KMS-11 (cell line): ENCODE measurements around the gene SLC6A9.

Experiments
- H2AFZ ChIP-seq: fragments of 200-600 bp; sonication (generic); 2 replicates; pipeline ENCODE4 v1.6.1; 2016; ENCODE audit warnings: antibody characterized with exemption, mixed run types, low read depth
- H3K27ac ChIP-seq: fragments of 200-600 bp; sonication (generic); 2 replicates; pipeline ENCODE4 v1.6.1; 2016; ENCODE audit warnings: mild to moderate bottlenecking, mixed run types
- H3K27me3 ChIP-seq: fragments of 200-600 bp; sonication (generic); 2 replicates; pipeline ENCODE4 v1.6.1; 2017; ENCODE audit warnings: mild to moderate bottlenecking, low read depth, mixed run types, moderate library complexity; ENCODE audit not compliant: insufficient read depth
- H3K36me3 ChIP-seq: fragments of 200-600 bp; sonication (generic); 2 replicates; pipeline ENCODE4 v1.6.1; 2017; ENCODE audit warnings: mild to moderate bottlenecking, mixed run types; ENCODE audit not compliant: insufficient read depth
- H3K4me1 ChIP-seq: fragments of 200-600 bp; sonication (generic); 2 replicates; pipeline ENCODE4 v1.6.1; 2016; ENCODE audit warnings: mild to moderate bottlenecking, low read depth, mixed run types; ENCODE audit not compliant: poor library complexity, severe bottlenecking
- H3K4me2 ChIP-seq: fragments of 200-600 bp; sonication (generic); 2 replicates; pipeline ENCODE4 v1.7.0; 2016; ENCODE audit warnings: mild to moderate bottlenecking, mixed run types
- H3K4me3 ChIP-seq: fragments of 200-600 bp; sonication (generic); IDR thresholded peaks from 2 replicates; pipeline ENCODE4 v1.6.1; 2017; ENCODE audit warnings: low read depth, low read length, mixed read lengths; ENCODE audit not compliant: insufficient read depth
- H3K79me2 ChIP-seq: fragments of 200-600 bp; sonication (generic); 2 replicates; pipeline ENCODE4 v1.6.1; 2016; ENCODE audit warnings: low read depth, mixed run types; ENCODE audit not compliant: insufficient read depth
- H3K9ac ChIP-seq: fragments of 200-600 bp; sonication (generic); 2 replicates; pipeline ENCODE4 v1.6.1; 2016; ENCODE audit warnings: mild to moderate bottlenecking, mixed run types
- H4K20me1 ChIP-seq: fragments of 200-600 bp; sonication (generic); 2 replicates; pipeline ENCODE4 v1.6.1; 2016; ENCODE audit warnings: mild to moderate bottlenecking, mixed run types; ENCODE audit not compliant: insufficient read depth
- TF ChIP-seq, protein P1 (sequence below): fragments of 200-600 bp; sonication (generic); conservative IDR thresholded peaks from 2 replicates; pipeline ENCODE4 v1.6.1; 2017; ENCODE audit warnings: low read depth, mild to moderate bottlenecking, antibody characterized with exemption, low read length, moderate library complexity, mixed read lengths

SLC6A9 gene

DNA sequence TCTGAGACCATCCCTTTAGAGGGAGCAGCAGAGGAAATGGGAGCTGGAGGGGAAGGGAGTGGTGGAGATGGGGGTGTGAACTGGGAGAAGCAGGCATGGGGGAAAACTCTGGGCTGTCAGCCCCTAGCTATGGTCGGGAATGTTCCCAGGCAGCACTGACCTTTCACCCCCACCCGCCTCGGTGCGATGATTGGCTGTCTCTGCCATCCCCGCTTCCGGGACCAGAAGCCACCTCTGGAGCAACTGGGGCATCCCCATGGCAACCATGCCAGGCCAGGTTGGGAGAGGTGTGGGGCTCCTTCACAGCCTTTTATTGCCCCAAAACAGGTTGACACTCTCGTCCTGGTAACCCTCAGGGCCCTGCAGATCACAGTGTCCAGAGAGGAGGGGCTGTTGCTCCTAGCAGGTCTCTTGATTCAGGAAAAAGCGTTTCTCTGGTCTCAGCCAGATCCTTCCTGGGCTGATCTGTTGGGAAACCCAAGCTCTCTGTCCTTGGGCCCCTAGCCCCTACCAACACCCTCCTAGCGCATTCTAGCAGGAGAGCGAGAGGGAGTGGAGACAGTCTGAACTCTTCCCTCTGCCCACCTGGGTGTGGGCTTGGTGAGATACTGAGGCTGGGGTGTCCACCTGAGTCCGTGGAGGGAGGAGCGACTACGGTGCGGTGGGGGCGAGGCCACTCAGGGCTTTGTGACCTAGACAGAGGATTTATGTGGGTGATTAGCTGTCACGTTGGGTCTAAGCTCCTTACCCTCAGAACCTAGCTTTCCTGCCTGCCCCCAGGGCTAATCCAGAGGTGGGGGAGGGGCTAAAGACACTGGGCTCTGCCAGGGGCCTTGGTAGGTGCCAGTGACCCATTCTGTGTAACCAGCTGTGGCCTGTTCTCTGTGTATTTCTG is 12.2 kb upstream of the SLC6A9 start:
- no peaks in the 10 kb centered on the region for H3K4me1 ChIP-seq
- TF ChIP-seq, protein P1, sequence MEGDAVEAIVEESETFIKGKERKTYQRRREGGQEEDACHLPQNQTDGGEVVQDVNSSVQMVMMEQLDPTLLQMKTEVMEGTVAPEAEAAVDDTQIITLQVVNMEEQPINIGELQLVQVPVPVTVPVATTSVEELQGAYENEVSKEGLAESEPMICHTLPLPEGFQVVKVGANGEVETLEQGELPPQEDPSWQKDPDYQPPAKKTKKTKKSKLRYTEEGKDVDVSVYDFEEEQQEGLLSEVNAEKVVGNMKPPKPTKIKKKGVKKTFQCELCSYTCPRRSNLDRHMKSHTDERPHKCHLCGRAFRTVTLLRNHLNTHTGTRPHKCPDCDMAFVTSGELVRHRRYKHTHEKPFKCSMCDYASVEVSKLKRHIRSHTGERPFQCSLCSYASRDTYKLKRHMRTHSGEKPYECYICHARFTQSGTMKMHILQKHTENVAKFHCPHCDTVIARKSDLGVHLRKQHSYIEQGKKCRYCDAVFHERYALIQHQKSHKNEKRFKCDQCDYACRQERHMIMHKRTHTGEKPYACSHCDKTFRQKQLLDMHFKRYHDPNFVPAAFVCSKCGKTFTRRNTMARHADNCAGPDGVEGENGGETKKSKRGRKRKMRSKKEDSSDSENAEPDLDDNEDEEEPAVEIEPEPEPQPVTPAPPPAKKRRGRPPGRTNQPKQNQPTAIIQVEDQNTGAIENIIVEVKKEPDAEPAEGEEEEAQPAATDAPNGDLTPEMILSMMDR: no peak
- no peaks in the 10 kb centered on the region for H3K36me3 ChIP-seq
- no peak overlapping the region for H3K4me3 ChIP-seq
- no peaks in the 10 kb centered on the region for H3K27me3 ChIP-seq
- H3K4me2 ChIP-seq: no peak overlapping the region
- H3K9ac ChIP-seq: no peak overlapping the region
- no peaks in the 10 kb centered on the region for H4K20me1 ChIP-seq
- H2AFZ ChIP-seq: no peak overlapping the region
- no peak overlapping the region for H3K27ac ChIP-seq
- H3K79me2 ChIP-seq: no peaks in the 10 kb centered on the region

DNA sequence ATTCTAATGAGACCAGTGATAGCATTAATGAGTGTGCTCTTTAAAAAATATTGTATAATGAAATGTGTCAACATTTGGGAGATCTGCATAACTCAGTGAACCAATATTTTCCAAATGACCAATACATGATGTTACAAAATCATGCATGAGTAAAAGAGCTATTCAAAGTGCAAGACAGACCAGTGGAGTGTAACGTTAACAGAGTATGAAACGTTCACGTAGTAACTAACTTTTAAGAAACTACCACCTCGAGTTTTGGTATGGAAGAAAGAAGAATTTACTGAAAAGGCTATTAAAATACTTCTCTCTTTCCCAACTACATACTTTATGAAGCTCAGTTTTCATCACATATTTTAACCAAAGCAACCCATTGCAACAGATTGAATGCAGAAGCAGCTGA is 9.6 kb upstream of the SLC6A9 start:
- H3K9ac ChIP-seq: no peak overlapping the region
- no peaks in the 10 kb centered on the region for H3K36me3 ChIP-seq
- H2AFZ ChIP-seq: no peak overlapping the region
- H3K4me3 ChIP-seq: no peak overlapping the region
- no peak overlapping the region for H3K4me2 ChIP-seq
- H3K4me1 ChIP-seq: peaks cover 11% of the 10 kb centered on the region
- H3K27me3 ChIP-seq: no peaks in the 10 kb centered on the region
- H3K79me2 ChIP-seq: no peaks in the 10 kb centered on the region
- TF ChIP-seq, protein P1: no peak
- no peaks in the 10 kb centered on the region for H4K20me1 ChIP-seq
- H3K27ac ChIP-seq: no peak overlapping the region

DNA sequence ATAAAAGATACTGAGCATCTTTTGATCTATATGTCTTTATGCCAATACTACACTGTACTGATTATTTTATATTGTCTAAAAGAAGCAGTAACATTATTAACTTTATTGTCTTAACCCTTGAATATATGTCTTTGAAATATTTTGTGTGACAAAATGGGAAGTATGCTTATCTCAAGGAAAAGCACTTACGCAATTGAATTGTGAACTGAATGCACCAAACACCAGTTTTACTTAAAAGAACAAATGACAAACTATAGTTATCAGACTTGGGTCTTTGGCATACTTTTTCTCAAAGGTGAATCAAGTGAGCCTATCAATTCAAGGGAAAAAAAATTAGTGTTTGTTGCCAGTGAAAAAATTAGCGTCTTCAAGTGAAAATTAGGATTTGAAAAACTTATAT is 9.2 kb upstream of the SLC6A9 start:
- Histone ChIP-seq H3K27me3 (no peaks in the 10 kb centered on the region), H3K4me1 (peaks cover 12% of the 10 kb centered on the region), H4K20me1 (no peaks in the 10 kb centered on the region), H3K36me3 (no peaks in the 10 kb centered on the region), H3K9ac (no peak overlapping the region), H3K4me3 (no peak overlapping the region), H2AFZ (no peak overlapping the region), H3K4me2 (no peak overlapping the region), H3K79me2 (no peaks in the 10 kb centered on the region), H3K27ac (no peak overlapping the region)
- TF ChIP-seq, protein P1: no peak

DNA sequence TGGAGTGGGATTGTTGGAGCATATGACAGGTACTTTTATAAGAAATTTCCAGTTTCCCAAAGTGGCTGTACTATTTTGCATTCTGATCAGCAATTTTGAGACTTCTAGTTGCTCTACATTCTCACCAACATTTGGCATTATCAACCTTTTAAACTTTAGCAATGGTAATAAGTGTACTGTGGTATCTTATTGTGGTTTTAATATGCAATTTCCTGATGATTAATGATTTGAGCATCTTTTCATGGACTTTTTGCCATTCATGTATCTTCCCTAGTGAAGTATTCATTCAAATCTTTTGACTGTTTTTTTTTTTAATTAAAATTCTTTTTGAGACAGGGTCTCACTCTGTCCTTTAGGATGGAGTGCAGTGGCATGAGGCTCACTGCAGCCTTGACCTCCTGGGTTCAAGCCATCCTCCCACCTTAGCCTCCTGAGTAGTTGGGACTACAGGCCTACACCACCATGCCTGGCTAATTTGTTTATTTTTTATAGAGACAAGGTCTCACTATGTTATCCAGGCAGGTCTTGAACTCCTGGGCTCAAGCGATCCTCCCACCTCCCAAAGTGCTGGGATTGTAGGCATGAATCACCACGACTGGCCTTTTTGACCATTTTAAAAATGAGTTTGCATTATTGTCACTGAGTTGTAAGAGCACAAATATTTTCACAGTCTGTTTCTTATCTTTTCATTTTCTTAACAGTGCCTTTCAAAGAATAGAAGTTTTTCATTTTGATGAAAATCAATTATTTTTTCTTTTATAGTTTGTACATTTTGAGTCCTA is 7.8 kb upstream of the SLC6A9 start:
- H3K27me3 ChIP-seq: no peaks in the 10 kb centered on the region
- peaks cover 12% of the 10 kb centered on the region for H3K4me1 ChIP-seq
- no peak overlapping the region for H3K4me3 ChIP-seq
- TF ChIP-seq, protein P1: no peak
- H2AFZ ChIP-seq: no peak overlapping the region
- H3K4me2 ChIP-seq: no peak overlapping the region
- no peaks in the 10 kb centered on the region for H3K36me3 ChIP-seq
- no peaks in the 10 kb centered on the region for H3K79me2 ChIP-seq
- no peak overlapping the region for H3K27ac ChIP-seq
- no peak overlapping the region for H3K9ac ChIP-seq
- no peaks in the 10 kb centered on the region for H4K20me1 ChIP-seq
